ENCODE results near the gene GAA. TPM values are rescaled to one million over a fixed set of nuclear protein-coding genes. Genes with fewer than 3 reads are reported as not detected.

The GAA gene
- total RNA-seq, 1 donor from 2014 or later: 19.6 TPM

DNA sequence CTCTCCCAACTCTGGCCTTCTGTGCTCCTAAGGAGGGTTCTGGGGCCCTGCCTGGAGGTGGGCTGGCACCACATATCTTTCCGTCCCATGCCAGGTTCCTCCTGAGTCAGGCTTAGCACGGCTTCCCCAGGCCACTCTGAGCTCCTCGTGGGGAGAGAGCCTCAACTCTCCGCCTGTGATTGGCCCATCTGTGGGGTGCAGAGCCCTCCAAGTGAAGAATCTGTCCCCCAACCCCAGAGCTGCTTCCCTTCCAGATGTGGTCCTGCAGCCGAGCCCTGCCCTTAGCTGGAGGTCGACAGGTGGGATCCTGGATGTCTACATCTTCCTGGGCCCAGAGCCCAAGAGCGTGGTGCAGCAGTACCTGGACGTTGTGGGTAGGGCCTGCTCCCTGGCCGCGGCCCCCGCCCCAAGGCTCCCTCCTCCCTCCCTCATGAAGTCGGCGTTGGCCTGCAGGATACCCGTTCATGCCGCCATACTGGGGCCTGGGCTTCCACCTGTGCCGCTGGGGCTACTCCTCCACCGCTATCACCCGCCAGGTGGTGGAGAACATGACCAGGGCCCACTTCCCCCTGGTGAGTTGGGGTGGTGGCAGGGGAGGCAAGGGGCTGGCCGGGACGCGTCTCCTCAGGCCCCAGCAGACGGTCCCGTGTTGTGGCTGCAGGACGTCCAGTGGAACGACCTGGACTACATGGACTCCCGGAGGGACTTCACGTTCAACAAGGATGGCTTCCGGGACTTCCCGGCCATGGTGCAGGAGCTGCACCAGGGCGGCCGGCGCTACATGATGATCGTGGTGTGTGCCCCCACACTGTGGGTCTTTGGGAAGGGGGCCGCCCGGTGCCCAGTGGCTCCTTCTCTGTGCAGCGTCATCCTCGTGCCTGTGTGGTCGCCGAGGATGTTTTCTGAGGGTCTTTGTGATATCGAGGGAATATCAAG, 6.9 kb downstream of the GAA start:
- Mint-ChIP-seq H3K27me3 (no peaks in the 10 kb centered on the region), H3K4me3 (no peak overlapping the region), H3K4me1 (peaks cover 10% of the 10 kb centered on the region), H3K27ac (no peak overlapping the region), H3K36me3 (ENCODE audit: low read depth) (peaks cover 5% of the 10 kb centered on the region), H3K9me3 (no peaks in the 10 kb centered on the region)
- intact Hi-C loops (cut with micrococcal nuclease): no loop called here
- ChIA-PET CTCF (no interaction called here), POLR2A (no interaction called here)
- DNase-seq: no peak
- no peak for ATAC-seq (ENCODE audit: low read depth)
- no peak for TF ChIP-seq CTCF (IDR thresholded peaks at IDR 0.05)

DNA sequence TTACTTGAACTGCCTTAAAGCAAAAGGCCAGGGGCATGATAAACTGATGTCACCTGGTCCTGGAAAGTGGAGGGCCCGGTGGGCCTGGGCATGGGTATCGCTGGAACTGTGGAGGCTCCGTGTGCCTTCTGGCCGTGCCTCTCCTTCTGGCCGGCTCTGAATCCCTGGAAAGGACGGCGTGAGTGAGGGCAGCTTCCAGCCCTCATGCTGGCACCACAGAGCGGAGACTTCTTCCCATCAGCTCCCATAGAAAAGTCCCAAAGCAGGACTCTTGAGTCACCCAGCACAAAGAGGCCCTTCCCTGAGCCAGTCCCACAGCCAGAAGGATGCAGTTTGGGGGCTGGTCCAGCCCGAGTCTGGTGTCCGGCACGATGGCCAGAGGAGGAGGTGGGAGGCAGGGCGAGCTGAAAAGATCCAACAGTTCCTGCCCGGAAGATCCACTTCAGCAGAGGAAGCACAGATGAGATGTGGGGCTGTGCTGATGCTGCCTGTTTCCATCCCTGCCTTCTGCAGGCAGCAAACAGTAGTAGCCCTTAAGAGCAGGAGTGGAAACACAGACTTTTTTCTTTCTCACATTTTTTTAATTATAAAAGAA, 7.8 kb downstream of the GAA start:
- DNase-seq (no peak), ATAC-seq (ENCODE audit: low read depth) (no peak)
- ChIA-PET POLR2A (no interaction called here), CTCF (no interaction called here)
- Mint-ChIP-seq H3K9me3 (no peaks in the 10 kb centered on the region), H3K27me3 (no peaks in the 10 kb centered on the region), H3K27ac (no peak overlapping the region), H3K36me3 (ENCODE audit: low read depth) (peaks cover 5% of the 10 kb centered on the region), H3K4me1 (peaks cover 13% of the 10 kb centered on the region), H3K4me3 (no peak overlapping the region)
- intact Hi-C loops (cut with micrococcal nuclease): no loop called here
- no peak for TF ChIP-seq CTCF (IDR thresholded peaks at IDR 0.05)

DNA sequence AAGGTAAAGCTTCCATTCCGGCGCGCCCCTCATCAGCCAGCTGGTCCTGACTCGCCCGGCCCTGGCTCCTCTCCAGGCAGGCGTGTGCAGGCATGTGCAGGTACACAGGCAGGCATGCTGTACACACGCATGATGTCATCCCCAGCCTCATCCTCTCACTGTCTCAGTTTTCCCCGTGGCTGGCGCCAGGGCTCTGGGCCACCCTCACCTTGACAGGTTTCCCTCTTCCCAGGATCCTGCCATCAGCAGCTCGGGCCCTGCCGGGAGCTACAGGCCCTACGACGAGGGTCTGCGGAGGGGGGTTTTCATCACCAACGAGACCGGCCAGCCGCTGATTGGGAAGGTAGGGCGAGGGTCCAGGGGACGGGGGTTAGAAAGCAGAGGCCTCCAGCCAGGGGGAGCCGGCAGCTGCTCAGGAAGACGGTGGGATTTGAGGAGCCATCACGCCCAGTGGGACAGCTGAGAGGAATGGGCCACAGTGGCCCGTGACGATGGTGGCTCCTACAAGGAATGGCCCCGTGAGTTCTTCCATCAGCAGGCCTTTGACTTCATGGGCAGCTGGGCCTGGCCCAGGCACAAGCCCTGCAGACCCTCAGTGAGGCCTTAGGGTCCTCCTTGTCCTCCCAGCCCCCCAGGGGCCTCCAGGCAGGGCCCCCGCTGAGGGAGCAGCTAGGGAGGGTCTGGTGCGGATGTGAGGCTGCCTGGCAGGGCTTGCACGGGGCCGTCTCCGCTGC, 8.5 kb downstream of the GAA start:
- no peak for TF ChIP-seq CTCF (IDR thresholded peaks at IDR 0.05)
- ATAC-seq (ENCODE audit: low read depth): no peak
- POLR2A ChIA-PET: no interaction called here
- no peak for DNase-seq
- Mint-ChIP-seq H3K27me3 (no peaks in the 10 kb centered on the region), H3K9me3 (no peaks in the 10 kb centered on the region), H3K4me1 (peaks cover 13% of the 10 kb centered on the region), H3K36me3 (ENCODE audit: low read depth) (peaks cover 5% of the 10 kb centered on the region), H3K27ac (no peak overlapping the region), H3K4me3 (no peak overlapping the region)
- intact Hi-C loops (cut with micrococcal nuclease): no loop called here
- CTCF ChIA-PET: no interaction called here

DNA sequence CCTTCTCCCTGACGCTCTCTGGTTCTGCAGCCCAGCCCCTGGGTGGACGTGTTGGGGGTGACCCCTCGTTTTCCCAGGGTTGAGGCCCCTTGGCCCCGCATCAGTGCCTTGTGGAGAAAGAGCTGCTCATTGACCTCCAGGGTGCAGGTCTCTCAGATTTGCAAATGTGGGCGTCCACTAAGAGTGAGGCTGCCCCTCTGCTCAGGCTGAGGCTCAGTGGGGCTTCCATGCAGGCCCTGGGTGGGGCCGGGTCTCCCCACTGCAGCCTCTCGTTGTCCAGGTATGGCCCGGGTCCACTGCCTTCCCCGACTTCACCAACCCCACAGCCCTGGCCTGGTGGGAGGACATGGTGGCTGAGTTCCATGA, 9.0 kb downstream of the GAA start:
- ChIA-PET POLR2A (no interaction called here), CTCF (no interaction called here)
- ATAC-seq (ENCODE audit: low read depth) (no peak), DNase-seq (no peak)
- no peak for TF ChIP-seq CTCF (IDR thresholded peaks at IDR 0.05)
- H3K4me3 Mint-ChIP-seq: no peak overlapping the region
- peaks cover 3% of the 10 kb centered on the region for H3K9me3 Mint-ChIP-seq
- H3K27me3 Mint-ChIP-seq: no peaks in the 10 kb centered on the region
- no peak overlapping the region for H3K27ac Mint-ChIP-seq
- peaks cover 5% of the 10 kb centered on the region for H3K36me3 Mint-ChIP-seq (ENCODE audit: low read depth)
- intact Hi-C loops (cut with micrococcal nuclease): no loop called here
- peaks cover 13% of the 10 kb centered on the region for H3K4me1 Mint-ChIP-seq

Measured in activated B cell treated with CpG ODN at 0.5 μM for 24 hours (primary cell).